DMS53 (cell line): ENCODE data around the gene C1orf232.

ENCODE experiments used
- DNase-seq: peaks from one replicate; lab custom pipeline; 2025; lab: John Stamatoyannopoulos, UW

C1orf232 gene

DNA sequence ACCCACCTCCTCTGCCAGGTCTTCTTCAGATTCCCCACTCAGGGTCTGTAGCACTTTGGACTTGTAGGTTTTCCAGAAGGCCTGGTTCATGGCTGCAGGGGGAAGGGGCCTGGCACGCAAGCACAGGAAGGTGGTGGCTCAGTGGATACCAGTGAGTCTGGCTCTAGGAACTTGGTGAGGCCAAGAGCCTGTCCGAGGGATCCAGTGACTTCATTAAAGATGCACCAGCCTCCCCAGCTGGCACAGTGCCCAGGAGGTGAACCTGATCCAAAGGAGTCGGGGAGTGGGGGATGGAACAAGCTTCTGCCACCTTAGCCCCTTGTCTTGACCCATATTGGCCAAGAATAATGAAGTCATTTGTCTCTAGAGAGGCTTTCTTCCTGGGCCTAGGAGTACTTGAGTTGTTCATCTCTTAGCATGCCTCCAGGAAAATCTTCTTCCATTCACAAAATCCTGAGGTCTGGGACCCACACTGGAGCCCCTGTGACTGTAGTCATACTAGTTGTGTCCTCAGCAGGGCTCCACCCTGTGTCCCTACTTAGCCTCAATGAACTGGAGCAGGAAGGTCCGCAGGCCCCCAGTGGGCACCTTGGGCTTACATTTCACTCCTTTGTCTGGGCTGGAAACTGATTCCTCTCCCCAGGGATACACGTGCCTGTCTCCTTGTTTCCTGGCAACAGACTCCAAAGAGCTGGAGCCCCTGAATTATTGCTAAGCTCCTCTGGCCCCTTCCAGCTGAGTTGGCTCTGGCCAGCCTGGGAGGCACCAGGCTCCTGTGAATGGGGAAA lies at the start of gene C1orf232:
Gene C1orf232 (minus strand): TSS at position 554 of the 788 bp plus-strand sequence. CDS start 464 bp downstream, at position 90.
- peak; percentile 44 for DNase-seq

DNA sequence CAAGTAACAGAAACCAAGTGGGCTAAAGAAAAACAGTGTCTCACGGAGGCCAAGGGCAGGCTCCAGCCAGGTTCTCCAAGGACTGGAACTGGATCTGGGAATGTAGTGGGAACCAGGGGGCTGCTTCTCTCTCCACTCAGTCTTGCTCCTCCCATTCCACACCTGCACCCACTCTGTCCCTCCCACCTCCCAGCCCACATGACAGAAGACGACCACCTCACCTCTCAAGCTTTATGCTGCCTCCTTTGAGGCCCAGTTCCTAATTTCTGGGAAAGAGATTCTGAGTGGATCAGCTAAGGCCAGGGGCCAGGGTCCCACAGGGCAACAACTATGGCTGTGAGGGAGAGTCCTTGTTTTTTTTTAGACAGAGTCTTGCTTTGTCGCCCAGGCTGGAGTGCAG lies 46.5 kb upstream of the C1orf232 start:
- no peak for DNase-seq

DNA sequence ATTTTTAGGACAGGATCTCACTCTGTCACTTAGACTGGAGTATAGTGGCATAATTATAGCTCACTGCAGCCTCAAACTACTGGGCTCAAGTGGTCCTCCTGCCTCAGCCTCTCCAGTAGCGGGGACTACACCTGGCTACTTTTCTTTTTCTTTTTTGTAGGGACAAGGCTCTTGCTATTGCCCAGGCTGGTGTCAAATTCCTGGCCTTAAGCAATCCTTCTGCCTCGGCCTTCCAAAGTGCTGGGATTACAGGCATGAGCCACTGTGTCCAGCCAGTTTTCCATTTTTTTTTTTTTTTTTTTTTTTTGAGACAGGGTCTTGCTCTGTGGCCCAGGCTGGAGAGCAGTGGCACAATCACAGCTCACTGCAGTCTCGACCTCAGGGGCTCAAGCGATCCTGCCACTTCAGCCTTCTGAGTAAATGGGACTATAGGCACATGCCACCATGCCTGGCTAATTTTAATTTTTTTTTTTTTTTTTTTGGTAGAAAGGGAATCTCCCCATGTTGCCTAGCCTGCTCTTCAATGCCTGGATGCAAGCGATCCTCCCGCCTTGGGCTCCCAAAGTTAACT lies 44.7 kb upstream of the C1orf232 start:
- DNase-seq: no peak

DNA sequence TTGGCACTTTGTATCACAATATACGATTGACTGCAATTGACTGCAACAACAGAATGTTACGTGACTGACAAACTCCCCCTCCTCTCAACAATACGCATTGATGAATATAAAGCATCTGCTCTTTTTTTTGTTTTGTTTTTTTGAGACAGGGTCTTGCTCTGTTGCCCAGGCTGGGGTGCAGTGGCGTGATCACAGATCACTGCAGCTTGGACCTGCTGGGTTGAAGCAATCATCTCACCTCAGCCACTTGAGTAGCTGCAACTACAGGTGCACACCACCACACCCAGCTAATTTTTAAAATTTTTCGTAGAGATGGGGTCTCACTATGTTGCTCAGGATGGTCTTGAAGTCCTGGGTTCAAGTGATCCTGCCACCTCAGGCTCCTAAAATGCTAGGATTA lies 44.0 kb upstream of the C1orf232 start:
- no peak for DNase-seq

DNA sequence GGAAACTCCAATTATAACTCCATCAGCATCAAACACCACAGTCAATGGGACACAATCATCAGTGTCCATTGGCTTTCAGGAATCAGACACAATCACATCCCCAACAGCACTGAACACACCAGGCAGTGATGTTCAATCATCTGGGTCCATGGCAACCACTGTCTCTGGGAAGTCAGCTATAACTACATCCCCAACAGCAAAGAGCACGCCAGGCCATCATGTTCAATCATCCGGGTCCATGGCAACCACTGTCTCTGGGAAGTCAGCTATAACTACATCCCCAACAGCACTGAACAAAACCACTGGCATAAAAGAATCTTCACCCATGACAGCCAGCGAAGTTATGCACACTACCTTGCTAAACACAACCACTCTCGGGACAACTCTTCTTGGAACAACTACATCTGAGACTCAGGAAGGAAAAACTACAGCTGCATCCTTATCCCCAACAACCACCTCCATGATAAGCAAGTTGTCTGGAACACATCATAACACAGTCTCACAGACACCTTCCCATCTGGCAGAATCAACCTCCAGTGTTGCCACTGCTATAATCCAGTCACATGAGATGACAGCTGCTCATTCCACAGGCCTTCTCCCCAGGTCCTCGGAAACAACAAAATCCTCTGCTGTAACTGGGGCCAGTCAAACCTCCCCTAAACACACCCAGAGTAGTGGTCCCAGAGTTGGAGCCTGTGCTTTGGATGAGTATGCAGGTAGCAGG lies 41.5 kb upstream of the C1orf232 start:
- DNase-seq: no peak

DNA sequence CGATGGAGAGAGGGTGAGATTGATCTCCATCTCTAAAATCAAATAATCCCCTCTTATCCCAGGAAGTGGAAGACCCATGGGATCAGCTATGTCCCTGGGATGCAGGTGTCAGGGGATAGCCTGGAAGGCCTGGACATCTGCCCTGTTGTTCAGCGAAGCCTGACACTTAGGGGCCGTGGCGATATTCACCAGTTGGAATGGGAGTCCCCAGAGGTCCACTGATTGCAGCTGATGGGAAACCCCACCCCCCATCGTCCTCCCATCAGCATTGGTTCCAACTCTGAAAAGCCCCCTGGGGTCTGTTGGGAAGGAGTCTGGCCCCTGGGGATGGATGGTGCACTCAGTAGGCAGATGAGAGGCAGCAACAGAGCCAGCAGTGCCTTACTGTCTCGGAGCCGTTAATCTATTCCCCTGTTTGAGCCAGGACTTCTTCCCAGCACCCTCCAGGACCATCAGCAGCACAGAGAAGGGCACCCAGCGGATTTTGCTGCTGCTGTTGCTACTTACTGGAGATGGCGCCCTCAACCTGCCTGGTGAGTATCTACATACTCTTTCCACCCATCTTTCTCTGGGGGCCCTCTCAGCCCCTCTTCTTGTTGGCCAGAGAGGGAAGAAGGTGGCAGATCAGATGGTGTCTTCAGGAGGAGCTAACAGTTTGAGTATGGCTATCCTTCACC lies 35.0 kb upstream of the C1orf232 start:
- no peak for DNase-seq

DNA sequence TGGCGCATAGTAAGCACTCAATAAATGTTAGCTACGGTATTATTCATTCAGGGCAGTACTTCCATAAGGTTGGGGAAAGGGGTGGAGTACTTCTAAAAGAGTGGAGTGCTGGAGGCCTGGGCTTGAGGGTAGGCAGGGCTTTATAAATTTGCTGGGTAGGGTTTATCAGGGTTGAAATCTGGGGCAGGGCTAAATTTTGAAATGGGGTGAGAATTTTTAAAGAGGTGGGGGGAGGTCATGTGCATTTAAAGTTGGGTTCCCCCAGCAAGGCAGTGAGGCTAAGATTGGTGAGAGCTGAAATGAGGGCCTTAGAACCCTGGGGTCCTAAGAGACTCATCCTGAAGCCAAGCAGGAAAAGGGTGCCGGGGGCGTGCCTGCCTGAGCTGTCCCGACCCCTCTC lies 31.6 kb upstream of the C1orf232 start:
- no peak for DNase-seq

DNA sequence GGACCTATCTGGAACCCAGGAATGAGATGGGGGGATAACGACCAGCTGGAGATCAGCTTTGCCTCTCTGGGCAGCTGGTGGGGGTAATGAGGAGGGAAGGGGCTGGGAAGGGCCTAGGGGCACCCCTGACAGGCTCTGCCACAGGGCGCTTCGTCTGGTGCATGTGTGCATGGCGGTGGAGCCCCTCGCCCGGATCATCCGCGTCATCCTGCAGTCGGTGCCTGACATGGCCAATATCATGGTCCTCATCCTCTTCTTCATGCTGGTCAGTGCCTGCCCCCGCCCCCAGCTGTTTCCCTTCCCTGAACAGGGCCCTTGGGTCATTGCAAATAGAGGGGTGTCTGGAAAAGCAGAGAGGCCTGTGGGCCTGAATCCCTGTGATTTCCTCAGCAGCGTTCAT lies 29.1 kb upstream of the C1orf232 start:
- DNase-seq: no peak

DNA sequence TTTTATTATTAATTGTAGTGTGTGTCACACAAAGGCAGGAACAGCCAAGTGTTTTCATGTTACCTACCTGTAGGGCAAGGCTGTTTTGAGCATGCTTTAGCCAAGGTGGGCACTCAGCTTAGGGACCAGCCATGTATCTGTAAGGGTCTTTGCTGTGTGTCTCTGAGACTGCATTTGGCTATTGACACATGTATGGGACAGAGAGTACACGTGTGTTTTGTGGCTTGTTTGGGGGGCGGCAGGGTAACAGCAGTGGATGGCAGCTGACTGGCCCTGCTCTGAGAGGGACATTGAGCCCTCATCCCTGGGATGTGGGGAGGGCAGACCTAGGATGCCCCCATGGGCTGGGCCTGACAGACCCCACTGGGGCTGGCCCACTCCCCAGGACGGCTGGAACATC lies 28.5 kb upstream of the C1orf232 start:
- no peak for DNase-seq

DNA sequence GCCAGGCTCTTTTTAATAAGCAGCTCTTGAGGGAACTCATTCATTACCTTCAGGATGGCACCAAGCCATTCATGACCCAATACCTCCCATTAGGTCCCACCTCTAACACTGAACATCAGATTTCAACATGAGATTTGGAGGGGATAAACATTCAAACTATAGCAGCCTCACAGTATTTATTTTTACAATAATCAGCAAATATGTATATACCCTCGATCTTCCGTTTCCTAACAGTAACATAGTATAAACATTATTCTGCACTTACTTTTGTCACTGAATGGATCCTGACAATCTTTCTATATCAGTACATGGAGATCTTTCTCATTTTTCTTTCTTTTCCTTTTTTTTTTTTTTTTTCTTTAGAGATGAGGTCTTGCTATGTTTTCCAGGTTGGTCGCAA lies 27.0 kb upstream of the C1orf232 start:
- no peak for DNase-seq

DNA sequence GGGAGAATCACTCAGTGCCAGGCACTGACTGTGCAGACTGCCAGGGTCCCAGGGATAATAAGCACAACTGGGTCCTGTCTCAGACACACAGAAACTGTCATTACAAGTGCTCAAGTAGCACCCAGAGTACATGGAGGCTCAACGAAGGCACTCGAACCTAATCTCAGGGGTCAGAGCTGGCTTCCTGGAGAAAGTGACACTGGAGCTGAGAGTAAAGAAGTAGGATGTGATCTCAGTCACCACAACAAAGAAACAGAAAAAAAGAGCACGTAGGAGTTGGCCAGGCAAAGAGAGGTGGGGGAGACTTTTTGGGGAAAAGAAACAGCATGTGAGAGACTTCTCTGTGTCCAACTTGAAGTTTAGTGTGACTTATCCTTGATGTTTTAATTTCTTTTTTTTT lies 23.0 kb upstream of the C1orf232 start:
- no peak for DNase-seq

DNA sequence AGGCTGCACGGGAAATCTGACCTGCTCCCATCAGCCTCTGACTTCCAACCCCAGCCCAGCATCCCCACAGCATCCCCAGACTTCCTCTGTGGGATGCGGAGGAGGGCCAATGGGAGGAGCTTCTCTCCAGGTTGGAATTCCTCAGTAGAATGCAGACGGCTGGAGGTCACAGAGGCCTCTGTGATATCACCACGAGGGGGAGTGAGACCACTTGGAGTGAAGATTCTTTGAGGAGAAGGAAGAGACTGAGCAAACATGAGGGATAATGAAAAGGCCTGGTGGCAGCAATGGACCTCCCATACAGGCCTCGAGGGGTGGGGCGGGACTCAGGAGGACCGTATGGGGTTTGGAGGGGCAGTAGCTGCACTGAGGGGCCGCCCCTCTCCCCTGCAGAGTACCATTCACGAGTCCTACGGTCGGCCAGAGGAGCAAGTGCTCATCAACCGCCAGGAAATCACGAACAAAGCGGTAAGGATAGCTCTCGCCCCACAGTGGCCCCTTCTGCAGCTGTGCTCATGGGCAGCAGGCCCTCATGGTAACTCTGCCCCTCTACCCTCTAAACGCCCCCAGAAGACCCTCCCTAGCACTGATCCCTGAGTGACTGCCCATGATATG lies 21.7 kb upstream of the C1orf232 start, which contains the start of gene CATSPER4:
Gene CATSPER4 (plus strand): TSS at position 230 of the 615 bp plus-strand sequence. CDS start 26 bp downstream, at position 256.
- peak; percentile 64 for DNase-seq

DNA sequence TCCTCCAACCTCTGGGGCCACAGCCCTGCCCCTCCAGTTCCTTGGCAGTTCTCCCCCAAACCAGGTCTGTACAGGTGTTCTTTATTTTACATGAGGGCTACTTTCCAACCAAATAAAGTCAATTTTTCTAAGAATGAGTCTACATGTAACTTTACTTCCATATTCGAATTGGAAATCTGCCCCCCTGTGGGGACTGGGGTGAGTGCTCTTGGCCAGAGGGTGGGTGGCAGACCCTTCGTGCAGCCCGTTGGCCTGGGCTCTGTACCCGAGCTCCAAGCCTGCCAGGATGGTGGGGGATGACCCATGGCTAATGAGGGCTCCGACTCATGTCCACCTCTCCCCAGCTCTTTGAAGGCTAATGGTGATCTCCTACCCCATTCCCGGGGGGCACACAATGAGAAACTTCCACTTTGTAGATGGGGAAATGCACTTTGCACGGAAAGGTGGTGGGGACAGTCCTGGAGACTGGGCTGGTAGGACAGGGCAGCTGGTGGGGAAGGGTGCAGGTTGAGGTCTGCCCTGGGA lies 21.1 kb upstream of the C1orf232 start:
- no peak for DNase-seq

DNA sequence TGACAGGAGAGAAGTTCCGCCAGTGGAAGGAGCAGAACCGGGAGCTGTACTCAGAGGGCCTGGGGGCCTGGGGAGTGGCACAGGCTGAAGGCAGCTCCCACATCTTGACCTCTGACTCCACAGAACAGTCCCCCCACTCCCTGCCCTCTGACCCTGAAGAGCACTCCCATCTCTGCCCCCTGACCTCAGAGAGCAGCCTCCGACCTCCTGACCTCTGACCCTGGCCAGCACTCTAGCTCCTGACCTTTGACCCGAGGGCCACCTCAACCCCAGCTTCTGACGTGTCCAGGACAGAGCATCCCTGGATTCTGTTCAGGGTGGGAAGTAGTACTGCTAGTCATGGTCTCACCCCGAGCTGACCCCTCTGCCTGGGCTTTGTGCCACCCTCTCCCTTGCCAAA lies 20.6 kb upstream of the C1orf232 start:
- DNase-seq: no peak

DNA sequence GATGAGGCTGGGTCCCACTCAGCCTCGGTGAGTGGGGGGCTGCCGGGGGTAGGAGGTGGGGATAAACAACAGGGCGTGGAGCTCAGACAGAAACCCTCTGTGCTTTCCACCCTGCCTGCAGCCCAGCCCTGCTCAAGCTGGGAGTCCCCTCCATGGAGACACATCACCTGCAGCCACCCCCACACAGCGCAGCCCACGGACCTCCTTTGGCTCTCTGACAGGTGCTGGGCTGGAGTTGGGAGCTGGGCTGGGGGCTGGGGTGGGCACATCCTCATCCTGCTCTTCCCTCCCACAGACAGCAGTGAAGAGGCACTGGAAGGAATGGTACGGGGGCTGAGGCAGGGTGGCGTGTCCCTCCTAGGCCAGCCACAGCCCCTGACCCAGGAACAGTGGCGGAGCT lies 19.7 kb upstream of the C1orf232 start:
- DNase-seq: no peak

DNA sequence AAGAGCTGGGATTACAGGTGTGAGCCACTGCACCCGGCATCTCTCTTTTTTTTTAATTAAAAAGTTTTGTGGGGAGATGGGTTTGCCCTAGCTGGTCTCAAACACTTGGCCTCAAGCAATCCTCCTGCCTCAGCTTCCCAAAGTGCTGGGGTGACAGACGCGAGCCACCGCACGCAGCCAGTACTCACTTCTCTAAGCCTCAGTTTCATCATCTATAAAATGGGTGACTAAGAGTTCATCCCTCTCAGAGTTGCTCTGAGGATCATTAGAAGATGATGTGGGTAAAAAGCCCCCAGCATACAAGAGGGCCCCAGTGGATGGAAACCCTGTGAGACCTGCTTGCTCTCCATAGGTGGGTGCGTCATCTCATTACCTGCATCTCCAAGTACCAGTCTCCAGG lies 19.1 kb upstream of the C1orf232 start:
- no peak for DNase-seq

DNA sequence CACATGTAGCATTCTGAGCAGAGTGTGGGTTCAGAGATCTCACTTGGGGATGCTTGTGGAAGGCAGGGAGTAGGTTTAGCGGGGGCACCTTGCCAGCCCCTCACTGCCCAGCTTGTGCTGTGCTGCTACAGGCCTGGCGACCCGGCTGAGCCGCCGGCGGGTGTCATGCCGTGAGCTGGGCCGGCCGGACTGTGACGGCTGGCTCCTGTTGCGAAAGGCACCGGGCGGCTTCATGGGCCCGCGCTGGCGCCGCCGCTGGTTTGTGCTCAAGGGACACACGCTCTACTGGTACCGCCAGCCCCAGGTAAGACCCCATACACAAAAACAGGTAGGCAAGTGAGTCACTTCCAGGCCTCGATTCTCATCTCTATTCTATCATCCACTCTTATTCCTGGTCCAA lies 16.1 kb upstream of the C1orf232 start:
- DNase-seq: no peak

DNA sequence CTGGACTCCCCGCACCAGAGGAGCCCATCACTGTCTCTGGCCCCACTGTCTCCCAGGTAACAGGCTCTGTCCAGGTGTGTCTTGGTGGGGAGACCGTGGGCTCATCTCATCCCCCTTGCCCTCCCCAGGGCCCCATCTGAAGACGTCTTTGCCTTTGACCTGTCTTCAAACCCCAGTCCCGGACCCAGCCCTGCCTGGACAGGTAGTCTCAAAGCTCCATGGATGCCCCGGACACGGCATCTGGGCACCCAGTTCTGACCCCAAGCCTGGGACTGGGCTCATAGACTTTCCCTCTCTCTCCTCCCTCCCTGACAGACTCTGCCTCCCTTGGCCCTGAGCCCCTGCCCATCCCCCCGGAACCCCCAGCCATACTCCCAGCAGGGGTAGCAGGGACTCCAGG lies 15.3 kb upstream of the C1orf232 start:
- DNase-seq: no peak

DNA sequence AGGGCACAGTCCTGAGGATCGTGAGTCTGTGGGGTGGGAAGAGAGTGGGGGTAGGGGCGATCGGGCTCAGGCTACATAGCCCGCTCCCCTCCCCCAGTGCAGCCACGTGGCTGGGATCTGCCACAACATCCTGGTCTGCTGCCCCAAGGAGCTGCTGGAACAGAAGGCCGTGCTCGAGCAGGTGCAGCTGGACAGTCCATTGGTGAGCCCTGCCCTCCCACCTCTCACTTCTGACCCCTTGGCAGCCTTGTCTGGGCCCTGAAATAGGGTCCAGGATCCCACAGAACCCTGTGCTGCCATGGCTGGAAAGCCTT lies 13.6 kb upstream of the C1orf232 start:
- DNase-seq: no peak

DNA sequence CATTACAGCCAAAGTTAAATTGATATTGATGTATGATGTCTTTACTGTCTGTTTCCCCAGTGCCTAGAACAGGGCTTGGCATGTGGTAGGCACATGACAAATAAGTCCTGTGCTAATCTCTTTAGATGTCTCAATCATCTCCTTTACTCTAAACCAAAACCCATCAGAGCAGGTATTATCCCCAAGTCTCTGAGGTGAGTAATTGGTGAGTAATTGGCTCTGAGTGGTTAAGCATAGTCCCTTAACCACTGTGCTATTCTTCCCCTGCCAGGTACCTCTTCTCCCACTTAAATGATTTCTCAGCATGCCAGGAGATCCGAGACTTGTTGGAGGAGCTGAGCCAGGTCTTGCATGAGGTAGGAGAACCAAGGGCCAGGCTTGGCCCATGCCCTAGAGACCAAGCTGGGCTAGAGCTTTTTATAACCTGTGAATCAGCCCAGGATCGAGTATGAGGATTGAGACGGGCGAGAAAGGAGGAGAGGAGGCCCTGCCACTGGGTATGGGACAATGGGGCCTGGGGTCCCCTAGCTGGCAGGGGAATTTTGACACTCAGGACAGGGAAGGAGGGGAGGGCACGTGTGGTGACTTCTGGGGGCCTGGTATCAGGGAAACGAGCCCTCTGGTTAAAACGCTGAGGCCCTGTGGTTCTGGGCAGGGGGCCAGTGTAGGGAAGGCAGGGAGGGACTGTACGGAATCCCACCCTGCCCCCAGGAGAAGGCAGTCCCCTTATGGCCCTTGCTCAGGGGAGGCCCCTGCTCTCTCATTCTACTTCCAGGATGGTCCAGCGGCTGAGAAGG lies 13.0 kb upstream of the C1orf232 start:
- DNase-seq: no peak

DNA sequence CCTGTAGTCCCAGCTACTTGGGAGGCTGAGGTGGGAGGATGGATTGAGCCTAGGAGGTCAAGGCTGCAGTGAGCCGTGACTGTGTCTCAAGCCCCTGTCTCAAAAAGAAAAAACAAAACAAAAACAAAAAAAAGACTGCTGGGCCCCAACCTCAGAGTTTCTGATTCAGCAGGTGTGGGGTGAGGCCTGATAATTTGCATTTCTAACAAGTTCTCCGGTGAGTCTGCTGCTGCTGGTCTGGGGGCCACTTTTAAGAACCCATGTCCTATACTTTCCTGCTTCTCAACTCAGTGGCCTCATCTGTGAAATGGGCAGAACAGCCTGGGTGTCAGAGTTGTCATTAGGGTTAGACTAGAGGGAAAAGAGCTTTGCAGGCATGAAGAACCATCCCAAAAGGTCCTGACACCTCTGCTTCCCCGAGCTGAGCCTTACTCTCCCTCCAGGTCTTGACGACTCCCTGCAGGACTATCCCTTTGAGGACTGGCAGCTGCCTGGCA lies 11.3 kb upstream of the C1orf232 start:
- no peak for DNase-seq
